NT2/D1 (cell line): Measurements from ENCODE around the gene CD96.

ENCODE experiments used
- SUZ12 ChIP-seq: IDR thresholded peaks from 2 replicates; pipeline ENCODE4 v1.6.1; 2011; ENCODE audit not compliant: insufficient read length, insufficient read depth; ENCODE audit errors: extremely low read depth
- YY1 ChIP-seq: IDR thresholded peaks from 2 replicates; pipeline ENCODE4 v1.6.1; 2011; ENCODE audit not compliant: insufficient read length, insufficient read depth
- ZNF274 ChIP-seq: IDR thresholded peaks from 2 replicates; pipeline ENCODE4 v1.6.1; 2011; ENCODE audit warnings: mild to moderate bottlenecking, low read depth, low read length

DNA sequence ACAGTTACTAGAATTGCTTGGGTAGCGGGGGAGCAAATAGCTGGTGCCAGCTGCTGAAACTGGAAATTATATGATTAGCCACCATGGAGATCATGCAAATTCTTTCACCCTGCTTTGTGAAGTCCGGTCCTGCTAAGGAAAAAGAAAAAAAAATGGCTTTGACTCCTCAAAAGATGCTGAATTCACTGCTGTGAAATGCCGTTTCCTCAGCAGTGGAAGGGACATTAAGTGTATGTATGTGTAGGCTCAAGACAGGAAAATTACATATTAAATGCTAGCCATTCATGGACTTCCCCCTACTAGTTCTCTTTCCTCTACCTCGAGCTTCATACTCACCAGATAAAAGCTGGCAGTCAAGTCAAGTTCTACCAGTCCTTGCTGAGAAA is 135.0 kb downstream of the CD96 start:
- TF ChIP-seq ZNF274: no peak
- TF ChIP-seq SUZ12: no peak
- no peak for TF ChIP-seq YY1
